Measurements from ENCODE around the gene SULF2.

The SULF2 gene

GRCh38 chr20:47784599-47785310, 526 bp downstream of the SULF2 start:
- peak; percentile 42 for DNase-seq (ENCODE audit: low read depth)

GRCh38 chr20:47783828-47784598, 1.3 kb downstream of the SULF2 start:
- no peak for DNase-seq (ENCODE audit: low read depth)

DNA sequence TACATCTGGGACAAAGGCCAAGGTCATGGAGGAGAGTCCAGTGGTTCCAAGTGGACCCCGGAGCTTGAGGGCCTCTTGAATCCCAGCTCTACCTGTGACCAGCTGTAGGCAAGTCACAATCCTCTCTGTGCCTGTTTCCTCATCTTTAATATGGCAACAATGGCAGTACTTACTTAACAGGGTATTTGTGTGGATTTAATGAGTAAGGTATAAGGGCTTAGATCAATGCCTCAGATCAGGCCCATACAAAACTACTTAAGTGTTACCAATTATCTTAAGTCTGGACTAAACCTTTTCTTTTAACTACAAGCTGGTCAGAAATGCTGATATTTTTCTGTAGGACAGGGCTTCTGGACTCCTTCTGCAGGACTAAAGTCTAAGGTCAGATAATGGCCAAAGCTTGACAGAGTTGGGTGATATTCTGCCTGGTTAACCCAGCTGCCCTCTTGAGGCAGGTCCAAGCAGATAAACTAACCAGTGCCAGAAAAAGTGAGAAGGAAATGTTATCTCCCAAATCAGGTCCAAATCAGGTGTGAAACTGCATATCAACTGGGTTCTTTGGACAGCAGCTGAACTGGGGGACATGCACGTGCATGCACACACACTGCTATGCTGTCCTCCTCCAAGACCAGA, 2.2 kb downstream of the SULF2 start:
- no peak for DNase-seq (ENCODE audit: low read depth)

DNA sequence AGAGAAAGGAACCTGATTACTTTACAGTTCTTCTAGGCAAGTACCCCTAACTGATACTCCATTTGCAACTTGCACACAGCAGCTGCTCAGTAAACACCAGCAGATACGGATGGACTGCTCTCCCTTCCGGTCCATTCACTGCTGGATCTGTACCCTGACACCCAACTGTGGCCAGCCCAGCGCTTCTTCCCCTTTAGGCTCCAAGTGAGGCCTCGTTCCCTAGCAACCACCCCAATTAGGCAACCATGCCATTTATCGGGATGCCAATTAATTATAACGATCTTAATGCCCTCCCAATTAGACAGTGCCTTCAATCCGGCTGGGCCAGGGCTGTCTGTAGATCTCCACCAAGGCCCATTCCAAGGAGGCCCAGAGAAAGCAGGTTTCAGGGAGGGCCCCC, 3.2 kb downstream of the SULF2 start:
- no peak for DNase-seq (ENCODE audit: low read depth)

DNA sequence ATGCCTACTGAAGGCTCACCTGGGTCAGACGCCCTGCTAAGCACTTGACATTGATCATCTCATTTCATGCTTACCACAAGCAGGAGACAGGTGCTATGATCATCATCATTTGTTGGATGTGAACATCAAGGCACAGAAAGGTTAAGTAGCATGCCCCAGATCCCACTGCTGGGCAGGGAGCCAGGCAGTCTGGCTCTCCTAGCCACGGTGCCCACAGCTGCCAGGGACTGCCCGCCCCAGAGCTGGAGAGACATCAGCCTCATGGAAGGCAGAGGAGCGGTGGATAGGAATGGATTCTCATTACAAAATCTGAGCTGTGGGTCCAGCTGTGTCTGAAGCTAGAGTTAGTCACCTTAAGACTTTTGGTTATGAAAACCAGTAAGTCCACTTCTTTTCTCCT, 3.6 kb downstream of the SULF2 start:
- DNase-seq (ENCODE audit: low read depth): no peak

DNA sequence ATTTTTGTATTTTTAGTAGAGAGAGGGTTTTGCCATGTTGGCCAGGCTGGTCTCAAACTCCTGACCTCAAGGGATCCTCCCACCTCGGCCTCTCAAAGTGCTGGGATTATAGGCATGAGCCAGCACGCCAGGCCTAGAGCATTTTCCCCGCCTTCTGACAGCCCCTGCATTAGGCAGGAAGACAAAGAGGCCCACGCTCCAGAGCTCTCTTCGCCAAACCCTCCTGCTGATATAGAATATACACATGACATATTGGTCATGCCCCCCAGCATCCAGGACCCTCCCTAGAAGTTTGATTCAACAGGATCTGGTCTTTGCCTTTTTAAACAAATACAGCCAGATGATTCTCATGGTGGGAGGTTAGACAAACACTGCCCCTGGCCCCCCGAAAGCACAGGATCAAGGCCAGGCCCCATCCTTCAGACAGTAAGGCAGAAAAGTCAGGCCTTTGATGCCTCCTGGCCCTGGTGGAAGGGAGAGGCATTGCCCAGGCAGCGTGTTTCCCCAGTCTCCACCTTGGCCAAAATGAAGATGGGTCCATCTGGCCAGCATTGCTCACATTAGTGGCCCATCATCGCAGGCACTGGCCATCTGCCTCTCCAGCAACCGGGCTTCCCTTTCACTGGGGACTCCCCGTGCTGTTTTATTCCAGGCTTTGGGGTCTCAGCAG, 4.4 kb downstream of the SULF2 start:
- no peak for DNase-seq (ENCODE audit: low read depth)

DNA sequence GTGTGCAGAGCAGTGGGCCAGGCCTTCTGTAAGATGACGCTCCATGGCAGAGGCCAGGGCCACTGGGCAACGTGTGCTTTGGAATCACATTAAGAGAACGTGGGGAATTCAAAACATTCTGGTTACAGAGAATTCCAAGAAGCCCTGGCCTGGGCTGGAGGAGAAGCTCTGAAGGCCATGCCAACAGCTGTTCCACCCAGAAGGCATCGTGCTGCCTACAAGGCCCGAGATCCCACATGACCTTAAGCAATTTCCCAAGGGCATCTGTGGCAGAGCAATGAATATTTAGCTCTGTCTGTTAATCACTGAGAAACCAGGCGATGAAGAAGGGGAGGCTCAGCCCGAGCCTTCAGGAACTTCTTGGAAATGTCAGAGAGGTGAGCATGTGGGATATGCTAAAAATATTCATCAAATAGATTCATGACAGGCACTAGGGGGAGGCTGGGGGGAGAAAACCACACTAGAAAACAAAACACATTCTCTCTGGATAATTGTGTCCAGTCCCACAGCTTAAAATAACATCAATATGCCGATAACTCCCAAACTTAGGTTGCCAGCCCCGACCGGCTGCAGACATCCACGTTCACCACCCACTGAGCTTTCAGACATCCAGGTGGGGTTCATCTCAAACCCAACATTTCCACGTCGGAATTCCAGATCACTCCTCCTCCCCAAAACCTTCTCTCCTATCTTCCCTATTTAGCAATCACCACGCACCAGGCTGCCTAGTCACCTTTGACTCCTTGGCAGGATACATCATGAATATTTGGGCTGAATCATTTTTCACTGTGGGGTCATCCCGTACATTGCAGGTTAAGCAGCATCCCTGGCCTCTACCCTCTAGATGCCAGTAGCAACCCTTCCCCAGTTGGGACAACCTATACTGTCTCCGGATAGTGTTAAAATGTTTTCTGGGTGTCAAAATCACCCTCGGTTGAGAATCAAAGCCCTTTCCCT, 6.6 kb downstream of the SULF2 start:
- no peak for DNase-seq (ENCODE audit: low read depth)

- no peak for DNase-seq (ENCODE audit: low read depth)
Observed at GRCh38 chr20:47777220-47777619, 8.1 kb downstream of the SULF2 start.

GRCh38 chr20:47776639-47777038, 8.6 kb downstream of the SULF2 start:
- DNase-seq (ENCODE audit: low read depth): no peak

DNA sequence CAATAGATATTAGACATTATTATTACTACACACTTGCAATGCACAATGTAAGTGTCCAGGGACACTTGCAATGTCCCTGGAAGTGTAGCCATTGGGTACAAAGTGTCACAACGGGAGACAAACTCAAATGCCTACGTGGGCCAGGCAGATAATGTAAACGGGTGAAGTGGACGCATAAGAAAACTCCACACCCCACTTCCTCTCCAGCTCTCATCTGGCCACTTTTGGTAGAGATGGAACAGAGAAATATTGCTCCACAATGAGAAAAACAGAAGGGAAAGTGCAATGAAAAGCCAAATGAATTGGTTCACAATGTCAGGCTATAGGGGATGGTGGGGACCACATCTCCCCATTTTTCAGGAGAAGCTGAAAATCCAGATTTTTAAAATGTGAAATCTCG, 9.4 kb downstream of the SULF2 start:
- no peak for DNase-seq (ENCODE audit: low read depth)

- no peak for DNase-seq (ENCODE audit: low read depth)
Observed at GRCh38 chr20:47775039-47775438, 10.2 kb downstream of the SULF2 start.

DNA sequence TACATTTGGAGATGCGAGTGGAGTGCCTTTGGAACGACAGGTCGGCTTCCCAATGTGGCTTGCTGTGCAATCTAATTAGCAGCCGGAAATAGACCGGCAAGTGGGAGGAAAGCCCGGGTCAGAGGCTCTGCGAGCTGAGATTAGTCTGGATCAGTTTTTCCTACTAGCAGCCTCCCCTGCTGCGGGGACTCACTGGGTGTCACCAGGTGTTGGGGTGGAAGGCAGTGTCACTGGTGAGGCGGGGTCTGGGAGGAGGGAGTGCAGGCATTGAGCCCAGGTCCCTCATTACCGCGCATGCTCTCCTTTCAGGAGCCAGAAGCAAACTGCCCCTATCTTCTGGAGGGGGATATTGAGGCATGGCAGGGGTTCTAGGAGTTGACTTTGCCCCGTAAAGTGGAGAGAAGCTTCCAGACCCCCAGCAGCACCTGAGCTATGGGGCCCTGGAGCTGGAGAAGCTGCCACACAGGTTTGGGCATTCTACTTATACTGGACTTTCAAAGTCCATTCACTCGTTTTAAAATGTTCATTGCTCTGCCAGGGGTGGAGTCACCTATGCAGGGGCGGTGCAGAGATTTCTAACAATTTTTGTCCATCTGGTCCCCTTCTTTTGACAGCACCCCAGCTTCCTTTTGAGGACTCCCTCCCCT, 11.0 kb downstream of the SULF2 start:
- DNase-seq (ENCODE audit: low read depth): no peak

DNA sequence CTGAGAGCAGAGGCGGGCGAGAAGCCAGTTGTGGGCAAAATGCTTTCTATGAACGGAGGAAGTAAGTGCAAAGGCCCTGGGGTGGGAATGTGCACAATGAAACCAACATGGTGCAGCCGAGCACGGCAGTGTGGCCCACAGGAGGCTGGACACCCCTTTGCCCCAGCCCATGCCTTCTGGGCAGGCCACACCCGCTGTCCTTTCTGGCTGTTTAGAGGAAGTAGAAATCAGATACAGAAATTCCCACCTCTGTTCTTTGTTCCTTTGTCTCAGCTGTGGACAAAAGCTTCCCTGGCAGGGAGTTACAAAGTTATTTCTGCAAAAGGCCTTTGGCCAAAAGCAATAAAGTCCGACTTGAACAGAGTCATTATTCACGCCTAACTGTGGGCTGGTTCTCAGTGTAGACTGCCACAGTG, 11.9 kb downstream of the SULF2 start:
- DNase-seq (ENCODE audit: low read depth): no peak

- DNase-seq (ENCODE audit: low read depth): no peak
Observed at GRCh38 chr20:47770935-47771334, 14.3 kb downstream of the SULF2 start.

DNA sequence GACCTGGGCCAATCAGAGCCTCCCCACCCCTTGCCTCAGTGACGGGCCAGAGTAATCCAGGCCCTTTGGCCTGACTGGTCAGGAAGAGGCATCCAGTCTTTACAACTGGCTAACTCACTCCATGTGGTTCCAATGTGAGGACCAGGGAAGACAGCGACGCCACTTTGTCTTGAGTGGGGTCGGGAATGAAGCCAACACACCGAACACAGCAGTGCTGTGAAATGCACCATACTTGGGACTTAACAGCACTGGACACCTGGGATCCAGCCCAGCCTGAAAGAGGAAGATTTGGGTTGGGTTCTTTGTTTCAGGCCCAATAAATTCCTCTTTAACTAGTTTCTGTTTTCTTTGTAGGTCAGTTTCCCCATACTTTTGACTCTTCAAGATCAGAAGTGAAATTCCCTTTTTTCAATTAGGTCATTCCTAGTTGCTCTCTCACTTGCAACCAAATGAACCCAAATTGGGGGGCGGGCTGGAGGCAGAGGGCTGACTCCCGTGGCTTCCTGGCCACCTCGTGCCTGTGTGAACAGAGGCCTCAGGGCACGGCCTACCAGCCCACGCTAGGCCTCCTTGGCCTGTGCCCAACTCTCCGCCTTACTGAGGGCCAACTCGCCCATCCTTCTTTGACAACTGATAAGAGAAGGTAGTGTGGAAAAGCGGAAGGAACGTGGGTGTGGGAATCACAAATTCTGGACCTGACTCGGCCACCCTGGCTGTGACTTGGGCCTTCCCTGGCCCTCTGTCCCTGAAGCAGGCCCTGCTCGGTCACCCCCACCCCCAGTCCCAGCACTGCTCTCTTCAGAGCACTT, 17.1 kb downstream of the SULF2 start:
- no peak for DNase-seq (ENCODE audit: low read depth)

GRCh38 chr20:47765691-47766594, 19.3 kb downstream of the SULF2 start:
- no peak for DNase-seq (ENCODE audit: low read depth)

DNA sequence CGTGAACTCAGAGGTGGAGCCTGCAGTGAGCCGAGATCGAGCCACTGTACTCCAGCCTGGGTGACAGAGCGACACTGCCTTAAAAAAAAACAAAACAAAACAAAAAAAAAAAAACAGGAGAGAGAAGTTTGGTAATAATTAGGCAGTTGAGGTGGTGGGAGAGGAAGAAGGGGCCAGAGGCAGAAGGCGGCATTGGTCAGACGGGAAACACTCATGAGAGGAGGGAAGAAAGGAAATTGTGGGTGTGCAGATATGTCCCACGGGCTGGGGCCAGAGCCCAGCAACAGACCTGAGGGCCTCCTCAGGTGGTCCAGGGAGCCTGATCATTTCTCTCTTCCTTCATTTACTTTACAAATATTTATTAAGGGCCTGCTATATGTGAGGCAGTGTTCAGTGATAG, 20.0 kb downstream of the SULF2 start:
- no peak for DNase-seq (ENCODE audit: low read depth)

DNA sequence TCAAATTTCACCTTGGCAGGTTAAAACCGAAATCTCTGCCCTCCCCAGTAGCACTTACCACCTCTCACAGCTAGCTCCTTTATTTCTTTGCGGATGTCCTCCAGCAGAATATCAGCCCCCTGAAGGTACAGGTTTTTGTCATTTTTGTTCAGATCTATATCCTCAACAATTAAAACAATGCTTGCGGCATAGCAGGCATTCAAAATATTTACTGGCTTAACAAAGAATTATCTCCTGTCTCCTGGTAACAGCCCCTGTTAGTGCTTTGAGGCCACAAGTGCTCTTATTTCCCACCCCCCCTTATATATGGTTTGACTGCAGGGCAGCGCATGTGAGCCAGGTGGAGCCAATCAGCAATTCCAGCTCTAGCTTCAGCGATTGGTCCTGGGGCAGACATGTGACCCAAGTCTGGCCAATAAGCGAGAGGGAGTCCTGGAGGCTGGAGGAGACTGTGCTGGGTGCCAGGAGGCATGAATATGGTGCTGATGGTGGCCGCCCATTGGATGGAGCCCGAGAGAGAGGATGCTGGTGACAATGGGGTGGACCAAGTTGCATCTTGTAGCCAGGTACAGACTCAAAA, 21.0 kb downstream of the SULF2 start:
- no peak for DNase-seq (ENCODE audit: low read depth)
